Erythroblast (primary cell): ENCODE results near the gene TK1.

Source experiments
- GATA1 ChIP-seq: IDR thresholded peaks from 2 replicates; pipeline ENCODE4 v1.6.1; 2011; ENCODE audit warnings: low read depth, mild to moderate bottlenecking, control low read depth, low read length, moderate library complexity
- POLR2A ChIP-seq: IDR thresholded peaks from 2 replicates; pipeline ENCODE4 v1.6.1; 2011; ENCODE audit warnings: mild to moderate bottlenecking, low read length

DNA sequence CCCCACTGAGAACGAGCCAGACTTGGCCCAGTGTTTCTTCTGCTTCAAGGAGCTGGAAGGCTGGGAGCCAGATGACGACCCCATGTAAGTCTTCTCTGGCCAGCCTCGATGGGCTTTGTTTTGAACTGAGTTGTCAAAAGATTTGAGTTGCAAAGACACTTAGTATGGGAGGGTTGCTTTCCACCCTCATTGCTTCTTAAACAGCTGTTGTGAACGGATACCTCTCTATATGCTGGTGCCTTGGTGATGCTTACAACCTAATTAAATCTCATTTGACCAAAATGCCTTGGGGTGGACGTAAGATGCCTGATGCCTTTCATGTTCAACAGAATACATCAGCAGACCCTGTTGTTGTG lies 27.8 kb upstream of the TK1 start:
- TF ChIP-seq POLR2A = no peak
- no peak for TF ChIP-seq GATA1
